ENCODE measurements around the gene ABI2.
"Not testable (repeated sequence)": the region's sequence is repeated elsewhere in the genome, so short reads cannot be mapped to it uniquely, and the experiment has no call there.

Gene ABI2

GRCh38 chr2:203359450-203359849 lies 31.3 kb downstream of the ABI2 start:
- DNase-seq = no peak

GRCh38 chr2:203360833-203361430 lies 32.7 kb downstream of the ABI2 start:
- no peak for DNase-seq

- no peak for DNase-seq
Measured at GRCh38 chr2:203361495-203361894, 33.3 kb downstream of the ABI2 start.

GRCh38 chr2:203361922-203362321 lies 33.7 kb downstream of the ABI2 start:
- DNase-seq = no peak

GRCh38 chr2:203366639-203367466 lies 38.7 kb downstream of the ABI2 start:
- no peak for DNase-seq

- not testable (repeated sequence) for DNase-seq
Measured at GRCh38 chr2:203372706-203373105, 44.5 kb downstream of the ABI2 start.

GRCh38 chr2:203376173-203376572 lies 48.0 kb downstream of the ABI2 start:
- DNase-seq = no peak

GRCh38 chr2:203379156-203379555 lies 51.0 kb downstream of the ABI2 start:
- DNase-seq = no peak

- DNase-seq = no peak
Measured at GRCh38 chr2:203383038-203383437, 54.8 kb downstream of the ABI2 start.

GRCh38 chr2:203388153-203388552 lies 60.0 kb downstream of the ABI2 start:
- not testable (repeated sequence) for DNase-seq

GRCh38 chr2:203394519-203395227 lies 66.5 kb downstream of the ABI2 start:
- no peak for DNase-seq

- no peak for DNase-seq
Measured at GRCh38 chr2:203395858-203396257, 67.7 kb downstream of the ABI2 start.

GRCh38 chr2:203396667-203397066 lies 68.5 kb downstream of the ABI2 start:
- no peak for DNase-seq

GRCh38 chr2:203399031-203399430 lies 70.8 kb downstream of the ABI2 start:
- DNase-seq = no peak

GRCh38 chr2:203400805-203401585 lies 72.8 kb downstream of the ABI2 start:
- DNase-seq = no peak

- DNase-seq = no peak
Measured at GRCh38 chr2:203404996-203405395, 76.8 kb downstream of the ABI2 start.

GRCh38 chr2:203407496-203407895 lies 79.3 kb downstream of the ABI2 start:
- no peak for DNase-seq

- DNase-seq = no peak
Measured at GRCh38 chr2:203412546-203413331, 84.5 kb downstream of the ABI2 start.

GRCh38 chr2:203413796-203414195 lies 85.6 kb downstream of the ABI2 start:
- no peak for DNase-seq

GRCh38 chr2:203418271-203418670 lies 90.1 kb downstream of the ABI2 start:
- DNase-seq = no peak

- DNase-seq = no peak
Measured at GRCh38 chr2:203427061-203427460, 98.9 kb downstream of the ABI2 start.

GRCh38 chr2:203429643-203430042 lies 101.4 kb downstream of the ABI2 start:
- not testable (repeated sequence) for DNase-seq

Data from T-helper 1 cell (primary cell).